GM18505 (cell line): ENCODE results near the gene NKX6-1.

ENCODE experiments used
- ATAC-seq: cut with Tn5 transposase; IDR thresholded peaks from one replicate; pipeline ENCODE4 v1.9.1; 2021; ENCODE audit not compliant: unreplicated experiment
- POLR2A ChIP-seq: IDR thresholded peaks from 4 replicates; pipeline ENCODE4 v1.6.1; 2011; ENCODE audit warnings: borderline replicate concordance; ENCODE audit not compliant: insufficient read depth, insufficient read length; ENCODE audit errors: extremely low read depth

Gene NKX6-1

DNA sequence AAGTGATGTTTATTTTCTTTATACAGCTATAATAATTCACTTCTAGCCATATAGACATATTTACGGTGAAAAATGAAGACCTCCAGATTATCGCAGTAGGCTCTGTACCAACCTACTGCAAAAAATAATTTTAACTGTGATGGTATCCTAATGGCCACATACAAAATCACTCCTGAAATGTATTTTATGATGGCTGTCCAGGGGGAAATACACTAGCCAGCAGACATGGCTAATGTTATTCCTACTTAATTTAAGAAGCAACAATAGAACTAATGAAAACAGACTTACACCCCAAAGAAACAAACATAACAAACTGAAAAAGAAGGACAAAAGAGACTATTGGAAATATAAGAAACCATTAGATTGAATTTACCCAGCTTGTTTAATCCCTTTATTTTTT lies 4.6 kb downstream of the NKX6-1 start:
- no peak for TF ChIP-seq POLR2A

DNA sequence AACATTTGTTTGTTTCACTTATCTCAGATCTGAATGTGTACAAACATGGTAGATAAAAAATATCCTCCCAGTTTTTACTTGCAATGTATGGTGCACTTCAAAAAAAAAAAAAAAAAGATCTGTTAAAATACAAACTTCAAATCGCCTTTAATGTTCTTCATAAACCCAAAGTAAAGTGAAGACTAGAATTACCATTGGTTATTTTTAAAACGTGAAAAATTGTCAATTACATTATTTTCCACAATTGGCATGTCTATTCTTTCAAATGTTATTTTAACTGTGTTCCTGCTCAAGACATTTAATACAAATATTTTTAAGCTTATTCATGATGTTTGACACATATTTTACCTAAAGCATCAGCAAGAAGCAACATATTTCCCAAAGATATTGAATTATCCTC lies 5.0 kb downstream of the NKX6-1 start:
- no peak for TF ChIP-seq POLR2A
- no peak for ATAC-seq

More for the DNA sequence above, 4.6 kb downstream of the NKX6-1 start:
- ATAC-seq: no peak

DNA sequence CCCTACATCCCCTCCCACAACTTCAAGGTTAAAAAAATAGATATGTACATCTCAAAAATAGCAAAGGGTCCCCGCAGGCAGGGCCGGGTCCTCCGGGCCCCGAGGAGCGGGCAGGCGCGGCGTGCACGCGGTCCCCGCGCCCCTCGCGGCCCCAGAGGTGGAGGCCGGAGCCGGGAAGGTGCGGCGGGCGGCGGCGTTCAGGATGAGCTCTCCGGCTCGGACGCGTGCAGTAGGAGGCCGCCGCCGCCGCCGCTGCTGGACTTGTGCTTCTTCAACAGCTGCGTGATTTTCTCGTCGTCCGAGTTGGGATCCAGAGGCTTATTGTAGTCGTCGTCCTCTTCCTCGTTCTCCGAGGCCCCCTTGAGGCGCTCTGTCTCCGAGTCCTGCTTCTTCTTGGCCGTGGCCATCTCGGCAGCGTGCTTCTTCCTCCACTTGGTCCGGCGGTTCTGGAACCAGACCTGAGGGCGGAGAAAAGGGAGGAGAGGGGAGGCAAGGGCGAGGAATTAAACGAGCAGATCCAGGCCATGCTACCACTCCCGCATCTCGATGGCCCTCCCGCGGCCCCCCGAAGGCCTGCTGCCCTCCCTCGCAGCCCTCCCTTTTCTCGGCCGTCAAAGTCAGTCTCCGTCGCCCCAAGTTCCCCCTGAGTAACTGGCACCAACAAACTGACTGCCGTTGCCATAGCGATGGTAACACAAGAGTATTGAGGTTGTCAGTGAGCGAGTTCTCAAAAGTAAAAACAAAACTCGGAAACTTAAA lies 5.8 kb downstream of the NKX6-1 start:
- TF ChIP-seq POLR2A: no peak
- ATAC-seq: no peak

DNA sequence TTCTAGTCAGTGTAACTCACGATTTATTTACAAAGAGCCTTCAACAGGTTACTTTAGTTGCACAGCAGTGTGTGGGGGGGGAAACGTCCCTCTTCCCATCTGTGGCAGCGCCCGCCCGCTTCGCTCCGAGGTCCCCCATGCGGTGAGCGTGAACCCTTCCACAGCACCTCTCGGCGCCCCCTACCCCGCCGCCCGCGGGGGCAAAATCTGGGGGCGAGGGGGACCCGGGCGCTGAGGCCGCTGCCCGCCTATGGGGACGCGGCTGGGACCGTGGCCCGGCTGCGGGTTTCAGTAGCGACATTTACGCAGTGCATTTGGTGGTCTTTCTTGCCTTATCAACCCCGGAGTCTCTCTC lies 6.4 kb downstream of the NKX6-1 start:
- TF ChIP-seq POLR2A: no peak
- no peak for ATAC-seq

DNA sequence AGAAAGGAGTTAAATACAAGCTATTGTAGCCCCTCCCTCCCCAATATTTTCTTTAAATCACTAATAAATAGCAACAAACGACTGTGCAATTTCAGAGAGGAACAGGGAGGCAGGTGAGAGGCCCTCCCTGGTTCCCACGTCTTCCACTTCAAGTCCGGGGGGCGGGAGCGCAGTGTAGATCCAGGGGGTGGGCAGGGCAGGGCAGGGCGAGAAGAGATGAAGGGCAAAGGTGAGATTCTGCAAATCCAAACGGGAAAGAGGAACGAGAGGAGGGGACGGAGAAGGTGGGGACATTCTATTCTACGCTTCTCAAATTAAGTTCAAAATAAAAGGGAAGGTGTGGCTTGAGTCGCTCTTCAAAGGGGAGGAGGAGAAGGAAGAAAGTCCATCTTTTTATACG lies 6.8 kb downstream of the NKX6-1 start:
- ATAC-seq: no peak

DNA sequence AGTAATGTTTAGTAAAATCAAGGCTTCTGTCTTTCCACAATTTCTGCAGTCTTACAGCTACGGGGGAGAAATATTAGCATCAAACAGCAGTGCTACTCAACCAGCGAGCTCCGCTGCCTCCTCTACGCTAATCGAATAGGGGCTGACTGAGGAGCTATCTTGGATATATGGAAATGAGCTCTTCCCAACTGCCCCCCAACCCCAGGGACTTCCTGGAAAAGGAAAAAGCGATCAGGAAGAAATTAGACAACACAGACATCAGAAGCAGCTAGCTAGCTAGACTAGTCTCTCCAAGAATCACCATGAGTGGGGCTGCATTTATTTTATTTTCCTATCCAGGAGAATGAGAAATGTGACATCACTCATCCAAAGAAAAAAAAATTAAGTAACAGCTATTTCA lies 7.6 kb downstream of the NKX6-1 start:
- TF ChIP-seq POLR2A: no peak
- ATAC-seq: no peak

More for the DNA sequence above, 6.8 kb downstream of the NKX6-1 start:
- TF ChIP-seq POLR2A: no peak

DNA sequence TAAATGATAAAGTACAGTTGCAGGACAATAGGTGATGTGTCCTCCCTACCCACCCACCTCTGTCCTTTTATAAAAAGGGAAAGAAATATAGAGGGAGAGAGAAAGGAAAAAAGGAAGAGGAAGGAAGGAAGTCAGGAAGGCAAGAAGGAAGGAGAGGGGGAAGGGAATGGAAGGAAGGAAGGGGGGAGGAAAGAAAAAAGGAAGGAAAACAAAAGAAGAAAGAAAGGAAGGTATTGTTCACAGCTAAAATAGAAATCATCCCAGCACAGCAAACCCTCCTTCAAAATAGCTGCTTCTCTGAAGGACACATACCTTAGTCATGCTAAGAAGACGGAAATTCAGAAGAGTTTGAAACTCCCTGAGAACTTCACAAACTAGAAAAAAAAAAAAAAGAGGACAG lies 8.4 kb downstream of the NKX6-1 start:
- no peak for TF ChIP-seq POLR2A
- ATAC-seq: no peak

DNA sequence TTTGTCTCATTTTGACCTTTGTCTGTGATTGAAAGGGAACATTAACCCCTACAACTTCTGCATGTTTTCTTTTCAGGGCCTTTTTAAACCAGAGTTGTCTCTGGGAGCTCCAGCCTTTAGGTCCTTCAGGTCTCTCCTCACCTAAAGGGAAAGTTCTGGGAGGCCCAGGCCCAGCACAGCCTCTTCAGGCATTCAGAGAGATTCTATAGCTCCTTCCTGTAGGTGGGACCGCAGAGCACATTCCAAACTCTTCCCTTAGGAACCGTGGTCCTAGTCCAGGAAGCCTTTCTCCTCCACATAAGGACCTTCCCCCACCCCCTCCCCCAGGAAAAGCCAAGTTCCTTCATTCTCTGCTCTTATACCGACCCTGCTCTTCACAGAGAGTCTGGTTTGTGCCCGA lies 14.9 kb downstream of the NKX6-1 start:
- TF ChIP-seq POLR2A: no peak
- no peak for ATAC-seq

DNA sequence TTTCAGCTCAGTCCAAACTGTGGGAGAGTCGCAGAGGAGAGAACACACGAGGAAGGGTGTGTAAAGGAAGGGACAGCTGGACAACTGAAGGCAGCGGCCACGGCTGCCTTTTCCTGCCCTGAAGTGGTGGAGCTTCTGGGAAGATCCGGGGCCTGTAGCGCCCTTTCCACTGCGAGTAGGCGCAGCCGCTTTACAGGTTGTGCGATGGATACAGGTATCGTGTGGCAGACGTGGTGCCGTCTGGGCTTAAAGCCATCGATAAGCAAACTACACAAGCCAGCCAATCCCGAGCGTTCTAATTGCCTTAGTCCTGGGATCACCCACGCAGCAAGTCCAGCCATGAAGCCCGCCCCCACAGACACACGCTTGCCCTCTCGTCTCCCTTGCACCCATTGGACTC lies 15.4 kb downstream of the NKX6-1 start:
- ATAC-seq: no peak
- no peak for TF ChIP-seq POLR2A

DNA sequence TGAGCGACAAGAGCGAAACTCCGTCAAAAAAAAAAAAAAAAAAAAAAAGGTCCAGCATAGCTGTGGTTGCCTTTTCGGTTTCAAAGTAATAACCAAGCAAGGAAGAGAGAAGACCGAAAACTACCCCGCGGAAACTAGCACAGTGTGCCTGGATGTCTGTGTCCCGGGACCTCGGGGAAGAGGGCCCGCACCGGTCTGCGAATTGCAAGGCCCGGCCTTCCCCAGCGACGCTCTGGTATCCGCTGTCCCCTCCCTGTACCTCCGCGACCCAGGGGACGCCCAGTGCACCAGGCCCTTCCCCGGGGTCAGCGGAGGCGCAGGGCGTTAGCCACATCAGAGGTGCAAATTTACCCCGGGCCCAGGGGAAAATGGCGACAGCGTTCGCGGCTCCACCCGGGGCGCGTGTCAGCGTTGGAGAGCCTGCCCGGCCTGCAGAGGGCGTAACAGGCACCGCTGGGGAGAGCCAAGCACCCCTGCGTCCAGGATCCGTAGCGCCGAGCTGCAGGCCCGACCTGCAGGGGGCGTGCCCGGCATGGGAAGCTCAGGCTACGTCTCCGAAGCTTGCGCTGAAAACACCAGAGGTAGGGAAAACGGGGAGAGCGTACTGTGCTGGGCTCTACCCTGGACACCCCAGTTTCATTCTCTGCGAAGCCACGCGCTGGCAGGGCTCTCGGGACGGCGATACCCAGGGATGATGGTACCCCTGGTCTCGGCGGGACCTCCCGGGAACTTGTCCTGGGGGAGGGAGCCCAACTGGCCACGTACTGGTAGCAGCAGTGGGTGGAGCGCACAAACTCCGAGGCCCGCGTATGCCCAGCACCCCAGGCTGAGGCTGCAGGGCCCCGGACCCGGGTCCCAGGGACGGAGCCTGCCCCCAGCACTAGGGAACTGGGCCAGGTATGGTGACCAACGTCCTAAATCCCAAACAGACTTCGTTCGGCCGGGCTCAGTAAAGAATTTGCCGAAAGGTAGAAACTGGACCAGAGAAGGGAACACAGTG lies 16.2 kb downstream of the NKX6-1 start:
- no peak for ATAC-seq

DNA sequence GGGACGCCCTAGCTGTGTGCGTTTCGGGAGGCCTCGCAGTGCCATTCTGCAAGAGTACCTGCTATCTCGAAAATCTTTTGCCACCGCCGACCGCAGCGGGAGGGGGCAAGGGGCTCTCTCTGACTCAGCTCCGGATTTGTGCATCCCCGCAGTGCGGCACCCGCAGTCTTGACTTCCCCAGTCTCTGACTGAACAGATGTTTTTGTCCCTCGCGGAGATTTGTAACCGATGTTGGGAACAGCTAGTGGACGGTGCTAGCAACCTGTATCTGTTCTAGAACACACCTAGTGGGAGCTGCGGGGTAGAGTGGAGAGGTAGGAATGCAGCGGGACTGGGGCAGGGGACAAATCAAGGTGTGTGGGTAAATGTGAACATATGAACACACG lies 17.2 kb downstream of the NKX6-1 start:
- no peak for TF ChIP-seq POLR2A
- no peak for ATAC-seq

More for the DNA sequence above, 16.2 kb downstream of the NKX6-1 start:
- TF ChIP-seq POLR2A: no peak

DNA sequence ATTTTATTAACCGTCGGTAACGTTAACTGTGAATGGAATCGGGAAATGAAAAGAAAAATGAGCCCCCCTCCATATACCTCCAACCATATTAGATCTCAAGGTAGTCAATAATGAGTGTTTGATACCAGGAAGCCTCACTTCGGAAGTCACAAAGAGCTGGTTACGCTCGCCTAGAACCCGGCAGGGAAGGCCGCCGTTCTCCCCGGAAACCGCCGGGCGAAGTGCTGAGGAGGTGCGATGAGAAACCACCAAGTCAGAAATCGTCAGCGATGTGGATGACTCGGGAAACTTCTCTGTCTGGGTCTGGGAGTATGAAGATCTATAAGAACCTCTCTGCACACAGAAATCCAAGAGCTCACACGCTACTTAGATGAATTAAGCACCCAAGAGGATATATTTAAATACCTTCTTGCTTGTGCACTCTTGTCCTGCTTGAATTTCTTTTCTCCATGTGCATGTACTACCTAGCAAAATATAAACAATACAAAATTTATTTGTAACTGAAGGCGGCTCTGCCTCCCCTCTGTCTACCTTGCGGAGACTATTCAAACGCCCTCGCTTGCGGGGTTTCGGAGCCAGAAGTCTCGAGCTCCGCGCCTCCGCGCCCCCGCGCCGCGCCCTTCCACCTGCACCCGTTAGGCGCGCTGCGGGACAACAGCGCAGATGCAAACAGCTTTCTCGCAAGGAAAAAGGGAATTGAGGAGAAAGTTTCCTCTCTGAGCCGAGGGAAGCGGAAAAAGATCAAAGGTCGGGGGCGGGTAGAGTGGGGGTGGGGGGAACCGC lies 17.8 kb downstream of the NKX6-1 start:
- no peak for TF ChIP-seq POLR2A
- no peak for ATAC-seq

DNA sequence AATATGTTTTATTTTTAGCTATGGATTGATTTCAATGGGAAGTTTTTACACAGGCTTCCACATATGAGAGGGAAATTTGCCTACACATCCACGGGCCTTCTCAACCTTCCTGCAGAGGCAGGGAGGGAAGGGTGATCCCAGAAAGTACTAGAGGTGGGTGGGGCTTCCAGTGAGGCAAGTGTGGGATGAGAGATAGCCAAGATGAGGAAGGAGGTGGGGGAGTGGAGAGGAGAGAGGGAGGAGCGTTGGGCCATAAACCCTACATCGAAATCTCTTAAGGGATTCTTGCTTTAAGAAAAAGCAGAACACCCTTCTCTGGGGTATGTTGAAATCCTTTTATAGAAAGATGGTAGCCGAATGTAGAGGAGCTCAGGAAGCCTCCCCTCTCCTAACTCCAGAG lies 19.0 kb downstream of the NKX6-1 start:
- TF ChIP-seq POLR2A: no peak
- ATAC-seq: no peak
